B cell (primary cell): Measurements from ENCODE around the gene POU2AF1. TPM values are rescaled to one million over a fixed set of nuclear protein-coding genes. Genes with fewer than 3 reads are reported as not detected.

Source experiments
- ATAC-seq: fragments of 200-7000 bp; cut with Tn5 transposase; one replicate; pipeline ENCODE4 v1.10.0; 2021; ENCODE audit warnings: low read depth, mild to moderate bottlenecking, moderate number of reproducible peaks, moderate library complexity
- CTCF ChIA-PET: fragments of 350-600 bp; sonication (Branson Sonifier 250); formaldehyde crosslinking; loops from one replicate; lab custom pipeline; 2021; ENCODE audit warnings: antibody characterized with exemption, inconsistent platforms; lab: Charles Lee
- POLR2A ChIA-PET: fragments of 350-600 bp; sonication (Branson Sonifier 250); formaldehyde crosslinking; loops from one replicate; lab custom pipeline; 2021; ENCODE audit warnings: antibody characterized with exemption; lab: Charles Lee
- DNase-seq: peaks from one replicate; pipeline ENCODE4 v3.0.0; 2013
- H2AFZ ChIP-seq: 2 replicates; pipeline ENCODE4 v1.6.1; 2012; ENCODE audit warnings: mild to moderate bottlenecking, low read depth, low read length; ENCODE audit not compliant: insufficient read depth, poor library complexity, severe bottlenecking
- H3K27ac ChIP-seq, 2 donors: 1 replicate in 1 of 2; 2 replicates in 1 of 2; pipeline ENCODE4 v1.5.1; 2012 to 2013; ENCODE audit warnings: low read length in 2 of 2, mild to moderate bottlenecking in 2 of 2, moderate library complexity in 1 of 2
- H3K27me3 ChIP-seq, 4 experiments: fragments of 200-600 bp in 1 of 4; sonication (generic) in 1 of 4; replicated peaks in 1 of 4; 1 replicate in 2 of 4; 2 replicates in 2 of 4; pipeline versions ENCODE4 v1.6.1 to v1.7.0; 2013 to 2016; ENCODE audit warnings: low read length in 3 of 4, mild to moderate bottlenecking in 2 of 4, mixed read lengths in 1 of 4, moderate library complexity in 1 of 4; ENCODE audit not compliant: insufficient read depth in 4 of 4, control insufficient read depth in 3 of 4; ENCODE audit errors: control extremely low read depth in 1 of 4
- H3K36me3 ChIP-seq, 2 experiments: replicated peaks in 1 of 2; 1 replicate in 1 of 2; 2 replicates in 1 of 2; pipeline versions ENCODE4 v1.6.1 to v1.7.1; 2013; ENCODE audit warnings: low read length in 1 of 2; ENCODE audit not compliant: insufficient read depth in 2 of 2, control insufficient read depth in 1 of 2; ENCODE audit errors: control extremely low read depth in 1 of 2, extremely low read depth in 1 of 2
- H3K4me1 ChIP-seq, 2 donors: fragments of 200-600 bp in 1 of 2; sonication (generic) in 1 of 2; 1 replicate in 1 of 2; 2 replicates in 1 of 2; pipeline versions ENCODE4 v1.5.1 to v1.6.1; 2013 to 2017; ENCODE audit warnings: low read length in 2 of 2; ENCODE audit not compliant: control insufficient read depth in 2 of 2, insufficient read depth in 2 of 2
- H3K4me2 ChIP-seq: replicated peaks from 2 replicates; pipeline ENCODE3; 2012; ENCODE audit warnings: mild to moderate bottlenecking, low read depth, low read length; ENCODE audit not compliant: poor library complexity, severe bottlenecking
- H3K4me3 ChIP-seq, 5 experiments: fragments of 200-600 bp in 1 of 5; sonication (generic) in 1 of 5; 1 replicate in 3 of 5; 2 replicates in 2 of 5; pipeline versions ENCODE4 v1.5.1 to v1.7.0; 2011 to 2016; ENCODE audit warnings: low read length in 4 of 5, mild to moderate bottlenecking in 4 of 5, low read depth in 2 of 5, control low read depth in 1 of 5, moderate library complexity in 1 of 5; ENCODE audit not compliant: insufficient read depth in 1 of 5; ENCODE audit errors: control extremely low read depth in 1 of 5, extremely low read depth in 1 of 5
- H3K79me2 ChIP-seq: fragments of 200-600 bp; sonication (generic); one replicate; pipeline ENCODE4 v1.6.0; 2016; ENCODE audit warnings: low read length; ENCODE audit not compliant: control insufficient read depth, insufficient read depth
- H3K9ac ChIP-seq: fragments of 200-600 bp; sonication (generic); 2 replicates; pipeline ENCODE4 v1.6.1; 2017; ENCODE audit warnings: mild to moderate bottlenecking, low read length, moderate library complexity
- H3K9me3 ChIP-seq, 3 donors: one replicate each; pipeline versions ENCODE4 v1.6.1 to v1.7.1; 2013; ENCODE audit warnings: low read length in 2 of 3; ENCODE audit not compliant: control insufficient read depth in 2 of 3, insufficient read depth in 1 of 3; ENCODE audit errors: control extremely low read depth in 1 of 3
- H4K20me1 ChIP-seq: 2 replicates; pipeline ENCODE4 v1.6.0; 2012; ENCODE audit warnings: mild to moderate bottlenecking, low read length; ENCODE audit not compliant: insufficient read depth, control insufficient read depth, poor library complexity, severe bottlenecking
- H3K27ac Mint-ChIP-seq: one replicate; pipeline ENCODE4 v1.8.0; 2021; ENCODE audit warnings: mixed read lengths
- H3K27me3 Mint-ChIP-seq: one replicate; pipeline ENCODE4 v1.8.0; 2021; ENCODE audit warnings: mixed read lengths
- H3K4me1 Mint-ChIP-seq: one replicate; pipeline ENCODE4 v1.8.0; 2021; ENCODE audit warnings: mixed read lengths
- H3K4me3 Mint-ChIP-seq: one replicate; pipeline ENCODE4 v1.8.0; 2021; ENCODE audit warnings: mixed read lengths
- H3K9me3 Mint-ChIP-seq: one replicate; pipeline ENCODE4 v1.8.0; 2022; ENCODE audit warnings: mixed read lengths; ENCODE audit not compliant: insufficient read depth
- CTCF ChIP-seq: fragments of 200-600 bp; IDR thresholded peaks from one replicate; pipeline ENCODE4 v1.8.0; 2022; ENCODE audit warnings: antibody characterized with exemption, mild to moderate bottlenecking
- EZH2 ChIP-seq: IDR thresholded peaks from 2 replicates; pipeline ENCODE4 v1.6.1; 2012; ENCODE audit warnings: borderline replicate concordance, low read depth, mild to moderate bottlenecking, moderate library complexity, low read length; ENCODE audit not compliant: insufficient read depth, poor library complexity, severe bottlenecking
- WGBS: methylation state at CpG from one replicate; pipeline ENCODE4 v1.1.5; 2013; ENCODE audit warnings: missing lambda C conversion rate; ENCODE audit not compliant: insufficient coverage; 5-methylcytosine and 5-hydroxymethylcytosine counted together
- intact Hi-C: fragments of 100-400 bp; cut with micrococcal nuclease; formaldehyde crosslinking; loops from one replicate; pipeline ENCODE4 v1.10.0; 2022
- polyA plus RNA-seq: library from polyadenylated mRNA; depleted of rRNA; stranded (reverse); fragments of >200 nt; gene quantifications from 2 replicates; pipeline ENCODE4 v1.2.3, GENCODE V29; 2012
- total RNA-seq, 2 donors: library from RNA; stranded (reverse); fragments of 120-200 nt in 1 of 2; gene quantifications; 1 replicate in 1 of 2; 2 replicates in 1 of 2; pipeline versions ENCODE4 v1.2.3 to v1.2.4, GENCODE V29; 2013 to 2022

POU2AF1 gene
- total and polyA plus RNA-seq, 2 donors (not counting 1 experiment from before 2014, with no cell fraction given) = 308 to 407 TPM

- peaks cover 66% of the 10 kb centered on the region in 2 donors for H3K4me1 ChIP-seq
- H3K9me3 ChIP-seq = peaks cover 0 to 4% (median 0%) of the 10 kb centered on the region in 3 donors
- H3K27ac Mint-ChIP-seq = peak overlapping the region; percentile 100
- no peaks in the 10 kb centered on the region for H3K27me3 ChIP-seq
- WGBS = 2% methylated on average over 14 of the region's 14 CpGs
- H4K20me1 ChIP-seq = no peaks in the 10 kb centered on the region
- peaks cover 66% of the 10 kb centered on the region for H3K4me1 Mint-ChIP-seq
- H3K27me3 Mint-ChIP-seq = no peaks in the 10 kb centered on the region
- H3K27ac ChIP-seq = peak overlapping the region; percentile 96 to 97
- H3K9ac ChIP-seq = peak overlapping the region; percentile 94
- peak overlapping the region; percentile 80 for H3K4me2 ChIP-seq
- no peak for TF ChIP-seq EZH2
- TF ChIP-seq CTCF = no peak
- ATAC-seq (peak; percentile 73), DNase-seq (no peak)
- CTCF ChIA-PET = interaction anchor here (0.8 to 32.5 kb wide), 12 partner anchors 10 to 97 kb away, joined by 3 to 922 read pairs (median 10); no protein-coding TSS in a partner anchor
- POLR2A ChIA-PET = interaction anchor here (0.6 to 7.7 kb wide), 15 partner anchors 9 to 95 kb away, joined by 3 to 314 read pairs (median 8); no protein-coding TSS in a partner anchor
- peaks cover 47% of the 10 kb centered on the region for H3K79me2 ChIP-seq
- intact Hi-C loops = loop anchor here (1.0 to 10.0 kb wide), 10 partner anchors 15 to 951 kb away; partner anchors contain the start of genes ARHGAP20, FDX1, PPP2R1B and SIK2
- H3K9me3 Mint-ChIP-seq = no peaks in the 10 kb centered on the region
- peak overlapping the region; percentile 57 for H2AFZ ChIP-seq
- H3K4me3 ChIP-seq = peak overlapping the region in 4 of 5 experiments; percentile 66 to 90 (median 84)
- H3K36me3 ChIP-seq = peaks cover 3 to 9% of the 10 kb centered on the region in 2 experiments
- H3K4me3 Mint-ChIP-seq = peak overlapping the region; percentile 100
These were observed 594 bp upstream of the POU2AF1 start for GRCh38 chr11:111379602-111380136.
